Testis (tissue), 2 donors: ENCODE measurements around the gene GALNT11.
"Not testable (repeated sequence)": the region's sequence is repeated elsewhere in the genome, so short reads cannot be mapped to it uniquely, and the experiment has no call there.

Experiments used
- POLR2A ChIP-seq: fragments of 450-650 bp; IDR thresholded peaks from one replicate; pipeline ENCODE4 v1.6.1; 2017; ENCODE audit warnings: antibody characterized with exemption, mild to moderate bottlenecking, moderate library complexity
- TF ChIP-seq, protein P1 (sequence below), 3 experiments: fragments of 450-650 bp in 2 of 3; fragments of 200-600 bp in 1 of 3; sonication (generic) in 1 of 3; IDR thresholded peaks; one replicate each; pipeline ENCODE4 v1.5.1; 2016 to 2019; ENCODE audit warnings: antibody characterized with exemption in 3 of 3, mild to moderate bottlenecking in 2 of 3, moderate library complexity in 1 of 3

DNA sequence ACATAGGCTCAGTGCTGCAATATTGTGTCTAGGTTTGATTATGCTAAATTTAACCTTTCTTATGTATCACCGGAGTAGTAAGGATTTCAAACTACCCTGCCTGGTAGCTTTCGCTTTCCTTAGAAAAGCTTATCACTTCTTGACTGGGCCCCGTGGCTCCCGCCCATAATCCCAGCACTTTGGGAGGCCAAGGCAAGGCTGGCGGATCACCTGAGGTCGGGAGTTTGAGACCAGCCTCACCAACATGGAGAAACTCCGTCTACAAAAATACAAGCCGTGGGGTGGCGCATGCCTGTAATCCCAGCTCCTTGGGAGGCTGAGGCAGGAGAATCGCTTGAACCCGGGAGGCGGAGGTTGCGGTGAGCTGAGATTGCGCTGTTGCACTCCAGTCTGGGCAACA lies 49.9 kb downstream of the GALNT11 start:
- TF ChIP-seq, protein P1, sequence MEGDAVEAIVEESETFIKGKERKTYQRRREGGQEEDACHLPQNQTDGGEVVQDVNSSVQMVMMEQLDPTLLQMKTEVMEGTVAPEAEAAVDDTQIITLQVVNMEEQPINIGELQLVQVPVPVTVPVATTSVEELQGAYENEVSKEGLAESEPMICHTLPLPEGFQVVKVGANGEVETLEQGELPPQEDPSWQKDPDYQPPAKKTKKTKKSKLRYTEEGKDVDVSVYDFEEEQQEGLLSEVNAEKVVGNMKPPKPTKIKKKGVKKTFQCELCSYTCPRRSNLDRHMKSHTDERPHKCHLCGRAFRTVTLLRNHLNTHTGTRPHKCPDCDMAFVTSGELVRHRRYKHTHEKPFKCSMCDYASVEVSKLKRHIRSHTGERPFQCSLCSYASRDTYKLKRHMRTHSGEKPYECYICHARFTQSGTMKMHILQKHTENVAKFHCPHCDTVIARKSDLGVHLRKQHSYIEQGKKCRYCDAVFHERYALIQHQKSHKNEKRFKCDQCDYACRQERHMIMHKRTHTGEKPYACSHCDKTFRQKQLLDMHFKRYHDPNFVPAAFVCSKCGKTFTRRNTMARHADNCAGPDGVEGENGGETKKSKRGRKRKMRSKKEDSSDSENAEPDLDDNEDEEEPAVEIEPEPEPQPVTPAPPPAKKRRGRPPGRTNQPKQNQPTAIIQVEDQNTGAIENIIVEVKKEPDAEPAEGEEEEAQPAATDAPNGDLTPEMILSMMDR (IDR thresholded peaks at IDR 0.05), result not testable (repeated sequence)
- not testable (repeated sequence) for TF ChIP-seq POLR2A
